GM23338 (cell line): ENCODE data around the gene POLR3E.

ENCODE experiments used
- CTCF ChIP-seq, 2 experiments: fragments of 200-600 bp in 1 of 2; sonication (generic) in 1 of 2; conservative IDR thresholded peaks; 2 replicates each; pipeline versions ENCODE4 v1.5.1 to v1.6.1; 2016 to 2017; ENCODE audit warnings: antibody characterized with exemption in 2 of 2, low read depth in 2 of 2, mild to moderate bottlenecking in 2 of 2, moderate library complexity in 1 of 2
- EZH2 ChIP-seq: fragments of 200-600 bp; sonication (generic); IDR thresholded peaks from one replicate; pipeline ENCODE4 v1.8.0; 2017; ENCODE audit warnings: antibody characterized with exemption, mild to moderate bottlenecking, low read depth; ENCODE audit not compliant: unreplicated experiment
- EZH2phosphoT487 ChIP-seq: fragments of 200-600 bp; sonication (generic); IDR thresholded peaks from one replicate; pipeline ENCODE4 v1.8.1; 2018; ENCODE audit warnings: antibody characterized with exemption; ENCODE audit not compliant: unreplicated experiment
- NANOG ChIP-seq: IDR thresholded peaks from 2 replicates; pipeline ENCODE4 v1.6.1; 2016; ENCODE audit warnings: antibody characterized with exemption, borderline replicate concordance

- TF ChIP-seq EZH2phosphoT487 (no peak), CTCF (conservative IDR thresholded peaks at IDR 0.05; ENCODE audit: low read depth in 2 of 2) (no peak), EZH2 (no peak), NANOG (no peak)
These were observed 26.7 kb upstream of the POLR3E start for GRCh38 chr16:22270525-22270924.
